Measurements from ENCODE around the gene TMBIM1. TPM values are rescaled to one million over a fixed set of nuclear protein-coding genes. Genes with fewer than 3 reads are reported as not detected.

The TMBIM1 gene
- polyA plus RNA-seq, 1 of the 3 experiments (the other 2 are of a cell fraction) = 7.8 TPM

- Histone ChIP-seq H3K27me3 (ENCODE audit: insufficient read depth) (no peaks in the 10 kb centered on the region), H3K79me2 (ENCODE audit: insufficient read depth) (peaks cover 48% of the 10 kb centered on the region), H3K4me1 (ENCODE audit: control insufficient read depth in 1 of 2, insufficient read depth in 2 of 2, low read depth in 1 of 2, low read length in 1 of 2) (peaks cover 10 to 30% of the 10 kb centered on the region in 2 experiments; a peak in 1 of 4 replicates), H2AFZ (ENCODE audit: low read depth) (no peak overlapping the region), H3K9me3 (no peaks in the 10 kb centered on the region), H3K27ac (ENCODE audit: low read depth in 2 of 2, low read length in 1 of 2) (no peak overlapping the region), H3K9me2 (no peaks in the 10 kb centered on the region), H3F3A (replicated peaks; ENCODE audit: insufficient read depth) (no peaks in the 10 kb centered on the region), H3K4me3 (ENCODE audit: low read depth in 2 of 2, low read length in 1 of 2) (no peak overlapping the region), H3K36me3 (replicated peaks in 1 of 2; ENCODE audit: control insufficient read depth in 1 of 2, insufficient read depth in 2 of 2, low read length in 1 of 2) (peaks cover 11 to 48% of the 10 kb centered on the region in 2 experiments), H3K9ac (no peak overlapping the region), H3K4me2 (no peak overlapping the region), H4K20me1 (ENCODE audit: insufficient read depth) (peaks cover 6% of the 10 kb centered on the region; the same call in 1 of the 2 replicates)
- TF ChIP-seq MAX (IDR thresholded peaks at IDR 0.05; ENCODE audit: low read depth) (no peak), RXRA (IDR thresholded peaks at IDR 0.05; ENCODE audit: borderline replicate concordance, low read depth) (no peak), GABPA (IDR thresholded peaks at IDR 0.05; ENCODE audit: low read depth) (no peak), FOXJ3 (CRISPR knock-in tag; IDR thresholded peaks at IDR 0.05) (no peak), CHD2 (IDR thresholded peaks at IDR 0.05; ENCODE audit: low read length, partially characterized antibody) (no peak), ELF1 (IDR thresholded peaks at IDR 0.05) (no peak), USF2 (IDR thresholded peaks at IDR 0.05; ENCODE audit: borderline replicate concordance, low read depth, low read length) (no peak), REST (IDR thresholded peaks at IDR 0.05; ENCODE audit: low read depth, low read length) (no peak), CTCF (IDR thresholded peaks at IDR 0.05) (no peak), ZBTB33 (IDR thresholded peaks at IDR 0.05; ENCODE audit: borderline replicate concordance, low read depth) (no peak), EP300 (IDR thresholded peaks at IDR 0.05; ENCODE audit: borderline replicate concordance in 1 of 2, low read depth in 1 of 2, low read length in 1 of 2) (no peak), MEF2A (IDR thresholded peaks at IDR 0.05; ENCODE audit: borderline replicate concordance, low read depth) (no peak)
- ChIA-PET CTCF (interaction anchor here (0.7 to 1.2 kb wide), 2 partner anchors 253 to 420 kb away, joined by 3 read pairs; no protein-coding TSS in a partner anchor), POLR2A (no interaction called here)
- DNase-seq = no peak
- WGBS (ENCODE audit: low lambda C conversion rate) = 92% methylated on average over 6 of the region's 6 CpGs
Observed at GRCh38 chr2:218267259-218267658, 25.0 kb downstream of the TMBIM1 start.
